ENCODE data around the gene XPC.
A peak's percentile ranks its signal among the peaks of the same experiment; 100 is the strongest.

XPC gene

GRCh38 chr3:14175383-14176037, 2.9 kb downstream of the XPC start:
- no peak for TF ChIP-seq CTCF (conservative IDR thresholded peaks at IDR 0.05; ENCODE audit: low read depth, low read length)
- peak; percentile 19 for DNase-seq (ENCODE audit: low read depth)
- H3K4me3 ChIP-seq (ENCODE audit: low read depth, low read length), result no peak overlapping the region

- no peak for TF ChIP-seq CTCF (conservative IDR thresholded peaks at IDR 0.05; ENCODE audit: low read depth, low read length)
- no peak for DNase-seq (ENCODE audit: low read depth)
- H3K4me3 ChIP-seq (ENCODE audit: low read depth, low read length), result no peak overlapping the region
Measured at GRCh38 chr3:14174483-14174882, 3.9 kb downstream of the XPC start.

GRCh38 chr3:14172496-14172895, 5.9 kb downstream of the XPC start:
- DNase-seq (ENCODE audit: low read depth), result no peak
- no peak overlapping the region for H3K4me3 ChIP-seq (ENCODE audit: low read depth, low read length)
- TF ChIP-seq CTCF (conservative IDR thresholded peaks at IDR 0.05; ENCODE audit: low read depth, low read length), result no peak

- TF ChIP-seq CTCF (conservative IDR thresholded peaks at IDR 0.05; ENCODE audit: low read depth, low read length), result no peak
- no peak overlapping the region for H3K4me3 ChIP-seq (ENCODE audit: low read depth, low read length)
- DNase-seq (ENCODE audit: low read depth), result peak; percentile 80
Measured at GRCh38 chr3:14170531-14171159, 7.8 kb downstream of the XPC start.

- DNase-seq (ENCODE audit: low read depth), result peak; percentile 22
- TF ChIP-seq CTCF (conservative IDR thresholded peaks at IDR 0.05; ENCODE audit: low read depth, low read length), result no peak
- H3K4me3 ChIP-seq (ENCODE audit: low read depth, low read length), result no peak overlapping the region
Measured at GRCh38 chr3:14169871-14170270, 8.5 kb downstream of the XPC start.

- TF ChIP-seq CTCF (conservative IDR thresholded peaks at IDR 0.05; ENCODE audit: low read depth, low read length), result no peak
- H3K4me3 ChIP-seq (ENCODE audit: low read depth, low read length), result no peak overlapping the region
- no peak for DNase-seq (ENCODE audit: low read depth)
Measured at GRCh38 chr3:14169435-14169834, 9.0 kb downstream of the XPC start.
